Measurements from ENCODE around the gene DRAM1.

DRAM1 gene

GRCh38 chr12:101939856-101940265 is 62.5 kb downstream of the DRAM1 start:
- peak in 33 of 58 donors; percentile 0 to 42 (median 5) for DNase-seq

- DNase-seq: no peak
Observed at GRCh38 chr12:101940400-101940950, 63.1 kb downstream of the DRAM1 start.

- DNase-seq: no peak
Observed at GRCh38 chr12:101941306-101942249, 64.2 kb downstream of the DRAM1 start.

GRCh38 chr12:101942250-101942605 is 64.8 kb downstream of the DRAM1 start:
- no peak for DNase-seq

GRCh38 chr12:101945369-101946232 is 68.2 kb downstream of the DRAM1 start:
- no peak for DNase-seq

- no peak for DNase-seq
Observed at GRCh38 chr12:101946233-101946611, 68.8 kb downstream of the DRAM1 start.

- DNase-seq: no peak
Observed at GRCh38 chr12:101947316-101947715, 69.9 kb downstream of the DRAM1 start.

GRCh38 chr12:101948365-101948764 is 71.0 kb downstream of the DRAM1 start:
- no peak for DNase-seq

- DNase-seq: no peak
Observed at GRCh38 chr12:101951002-101951670, 73.8 kb downstream of the DRAM1 start.

- no peak for DNase-seq
Observed at GRCh38 chr12:101954113-101954512, 76.7 kb downstream of the DRAM1 start.

- no peak for DNase-seq
Observed at GRCh38 chr12:101954676-101955075, 77.3 kb downstream of the DRAM1 start.

- peak in 1 of 58 donors; percentile 11 for DNase-seq
Observed at GRCh38 chr12:101957252-101957959, 80.0 kb downstream of the DRAM1 start.

- DNase-seq: no peak
Observed at GRCh38 chr12:101959607-101960006, 82.2 kb downstream of the DRAM1 start.

GRCh38 chr12:101962486-101962885 is 85.1 kb downstream of the DRAM1 start:
- DNase-seq: no peak

GRCh38 chr12:101963697-101964096 is 86.3 kb downstream of the DRAM1 start:
- DNase-seq: peak in 11 of 58 donors; percentile 0 to 21 (median 3)

GRCh38 chr12:101966496-101966895 is 89.1 kb downstream of the DRAM1 start:
- no peak for DNase-seq

GRCh38 chr12:101967506-101967905 is 90.1 kb downstream of the DRAM1 start:
- no peak for DNase-seq

- DNase-seq: no peak
Observed at GRCh38 chr12:101968770-101969169, 91.4 kb downstream of the DRAM1 start.

Data from anterior cingulate cortex (tissue), 58 donors.